Endodermal cell (in vitro differentiated cells): ENCODE data around the gene CSPG5. TPM values are rescaled to one million over a fixed set of nuclear protein-coding genes. Genes with fewer than 3 reads are reported as not detected.

ENCODE experiments used
- DNase-seq: peaks from one replicate; pipeline ENCODE4 v3.0.0-alpha.2; 2017
- H3K27ac ChIP-seq: 2 replicates; pipeline ENCODE4 v1.5.1; 2013; ENCODE audit warnings: mild to moderate bottlenecking, low read depth, low read length, moderate library complexity
- H3K27me3 ChIP-seq: 2 replicates; pipeline ENCODE4 v1.6.1; 2013; ENCODE audit warnings: mild to moderate bottlenecking, low read length, moderate library complexity; ENCODE audit not compliant: insufficient read depth, control insufficient read depth, poor library complexity, severe bottlenecking
- H3K36me3 ChIP-seq: 2 replicates; pipeline ENCODE4 v1.7.0; 2013; ENCODE audit warnings: mild to moderate bottlenecking, low read length, moderate library complexity; ENCODE audit not compliant: control insufficient read depth, insufficient read depth
- H3K4me1 ChIP-seq: one replicate; pipeline ENCODE4 v1.7.0; 2013; ENCODE audit warnings: low read length; ENCODE audit not compliant: control insufficient read depth, insufficient read depth
- H3K4me3 ChIP-seq: 2 replicates; pipeline ENCODE4 v1.5.1; 2013; ENCODE audit warnings: mild to moderate bottlenecking, low read length, moderate library complexity
- H3K9ac ChIP-seq: 2 replicates; pipeline ENCODE4 v1.6.1; 2013; ENCODE audit warnings: mild to moderate bottlenecking, low read length, moderate library complexity; ENCODE audit not compliant: poor library complexity, severe bottlenecking; ENCODE audit errors: extremely low read depth
- H3K9me3 ChIP-seq: 2 replicates; pipeline ENCODE4 v1.6.1; 2013; ENCODE audit warnings: mild to moderate bottlenecking, low read length, moderate library complexity; ENCODE audit not compliant: control insufficient read depth
- H3K27ac Mint-ChIP-seq: 2 replicates; pipeline ENCODE4 v1.8.0; 2020; ENCODE audit warnings: mixed read lengths
- H3K27me3 Mint-ChIP-seq: 2 replicates; pipeline ENCODE4 v1.8.0; 2021; ENCODE audit warnings: mild to moderate bottlenecking, mixed read lengths; ENCODE audit not compliant: insufficient read depth
- H3K36me3 Mint-ChIP-seq: 2 replicates; pipeline ENCODE4 v1.8.0; 2020; ENCODE audit warnings: low read depth, mixed read lengths
- H3K4me1 Mint-ChIP-seq: 2 replicates; pipeline ENCODE4 v1.8.0; 2020; ENCODE audit warnings: mixed read lengths
- H3K4me3 Mint-ChIP-seq: 2 replicates; pipeline ENCODE4 v1.8.0; 2020; ENCODE audit warnings: mild to moderate bottlenecking, moderate library complexity, mixed read lengths
- H3K9me3 Mint-ChIP-seq: 2 replicates; pipeline ENCODE4 v1.8.0; 2020; ENCODE audit warnings: mild to moderate bottlenecking, mixed read lengths
- WGBS, 2 experiments: methylation state at CpG; one replicate each; pipeline versions ENCODE4 v1.1.5 to v1.1.7; 2013; ENCODE audit warnings: missing lambda C conversion rate in 2 of 2, mixed read lengths in 1 of 2; ENCODE audit not compliant: insufficient coverage in 1 of 2, insufficient read length in 1 of 2; 5-methylcytosine and 5-hydroxymethylcytosine counted together
- total RNA-seq, 2 donors: library from RNA; stranded (reverse); fragmentation: NEBNext Ultra II Directional in 1 of 2; extraction: Animal tissue kit (Norgen Biotek cat#: 25700) in 1 of 2; gene quantifications; 2 replicates in 1 of 2; 3 replicates in 1 of 2; pipeline ENCODE4 v1.2.1, GENCODE V29; 2021
- TF ChIP-seq, protein P1 (sequence below): fragments of 200-600 bp; sonication (generic); conservative IDR thresholded peaks from 2 replicates; pipeline ENCODE4 v1.5.0; 2021; ENCODE audit warnings: antibody characterized with exemption, mild to moderate bottlenecking

The CSPG5 gene
- total RNA-seq, 2 donors from 2014 or later, result 0.53 to 0.70 TPM

DNA sequence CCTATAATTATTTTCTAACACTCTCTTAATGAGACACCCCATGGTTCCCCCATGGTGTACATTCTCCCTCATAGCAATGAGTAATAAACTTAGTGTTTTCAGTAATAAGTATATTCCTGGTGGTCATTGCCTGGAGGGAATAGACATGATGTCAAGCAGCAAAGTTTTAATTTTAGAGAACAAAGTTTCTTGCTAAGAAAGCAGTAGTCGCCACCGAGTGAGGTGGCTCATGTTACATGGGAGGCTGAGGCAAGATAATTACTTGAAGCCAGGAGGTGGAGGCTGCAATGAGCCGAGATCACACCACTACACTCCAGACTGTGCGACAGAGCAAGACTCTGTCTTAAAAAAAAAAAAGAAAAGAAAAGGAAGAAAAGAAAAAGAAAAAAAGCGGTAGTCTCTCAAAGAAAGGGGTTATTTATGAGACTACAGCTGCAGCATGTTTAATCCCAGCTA is 62.8 kb downstream of the CSPG5 start:
- Mint-ChIP-seq H3K27me3 (no peaks in the 10 kb centered on the region), H3K9me3 (no peaks in the 10 kb centered on the region), H3K4me1 (peaks cover 7% of the 10 kb centered on the region), H3K27ac (no peak overlapping the region), H3K4me3 (no peak overlapping the region), H3K36me3 (no peaks in the 10 kb centered on the region)
- Histone ChIP-seq H3K4me1 (no peaks in the 10 kb centered on the region), H3K27ac (no peak overlapping the region), H3K36me3 (peaks cover 6% of the 10 kb centered on the region), H3K9ac (no peak overlapping the region), H3K4me3 (no peak overlapping the region), H3K27me3 (no peaks in the 10 kb centered on the region), H3K9me3 (no peaks in the 10 kb centered on the region)
- 77 to 86% methylated on average over 3 to 5 of the region's 5 CpGs for WGBS, 2 experiments
- DNase-seq, result no peak
- TF ChIP-seq, protein P1, sequence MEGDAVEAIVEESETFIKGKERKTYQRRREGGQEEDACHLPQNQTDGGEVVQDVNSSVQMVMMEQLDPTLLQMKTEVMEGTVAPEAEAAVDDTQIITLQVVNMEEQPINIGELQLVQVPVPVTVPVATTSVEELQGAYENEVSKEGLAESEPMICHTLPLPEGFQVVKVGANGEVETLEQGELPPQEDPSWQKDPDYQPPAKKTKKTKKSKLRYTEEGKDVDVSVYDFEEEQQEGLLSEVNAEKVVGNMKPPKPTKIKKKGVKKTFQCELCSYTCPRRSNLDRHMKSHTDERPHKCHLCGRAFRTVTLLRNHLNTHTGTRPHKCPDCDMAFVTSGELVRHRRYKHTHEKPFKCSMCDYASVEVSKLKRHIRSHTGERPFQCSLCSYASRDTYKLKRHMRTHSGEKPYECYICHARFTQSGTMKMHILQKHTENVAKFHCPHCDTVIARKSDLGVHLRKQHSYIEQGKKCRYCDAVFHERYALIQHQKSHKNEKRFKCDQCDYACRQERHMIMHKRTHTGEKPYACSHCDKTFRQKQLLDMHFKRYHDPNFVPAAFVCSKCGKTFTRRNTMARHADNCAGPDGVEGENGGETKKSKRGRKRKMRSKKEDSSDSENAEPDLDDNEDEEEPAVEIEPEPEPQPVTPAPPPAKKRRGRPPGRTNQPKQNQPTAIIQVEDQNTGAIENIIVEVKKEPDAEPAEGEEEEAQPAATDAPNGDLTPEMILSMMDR, result no peak

DNA sequence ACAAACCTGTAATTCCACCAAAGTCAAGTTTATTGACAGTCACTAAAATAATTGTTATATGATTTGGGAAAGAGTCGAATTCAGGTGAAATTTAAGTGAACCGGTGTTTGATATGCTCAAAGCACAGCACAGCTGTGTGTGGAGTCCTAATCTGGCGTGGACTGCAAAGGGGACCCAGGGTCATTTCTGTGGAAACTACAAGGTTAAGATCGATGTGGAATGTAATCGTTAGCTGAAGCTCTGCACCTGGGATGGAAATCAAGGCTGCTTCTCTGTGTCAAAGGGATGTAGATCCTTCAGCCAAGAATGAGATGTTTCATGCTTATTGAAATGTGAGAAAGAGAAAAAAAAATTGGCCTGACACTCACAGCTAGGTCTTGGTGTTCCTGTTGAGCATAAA is 63.6 kb downstream of the CSPG5 start:
- H3K36me3 ChIP-seq, result peaks cover 13% of the 10 kb centered on the region
- H3K4me3 Mint-ChIP-seq, result no peak overlapping the region

DNA sequence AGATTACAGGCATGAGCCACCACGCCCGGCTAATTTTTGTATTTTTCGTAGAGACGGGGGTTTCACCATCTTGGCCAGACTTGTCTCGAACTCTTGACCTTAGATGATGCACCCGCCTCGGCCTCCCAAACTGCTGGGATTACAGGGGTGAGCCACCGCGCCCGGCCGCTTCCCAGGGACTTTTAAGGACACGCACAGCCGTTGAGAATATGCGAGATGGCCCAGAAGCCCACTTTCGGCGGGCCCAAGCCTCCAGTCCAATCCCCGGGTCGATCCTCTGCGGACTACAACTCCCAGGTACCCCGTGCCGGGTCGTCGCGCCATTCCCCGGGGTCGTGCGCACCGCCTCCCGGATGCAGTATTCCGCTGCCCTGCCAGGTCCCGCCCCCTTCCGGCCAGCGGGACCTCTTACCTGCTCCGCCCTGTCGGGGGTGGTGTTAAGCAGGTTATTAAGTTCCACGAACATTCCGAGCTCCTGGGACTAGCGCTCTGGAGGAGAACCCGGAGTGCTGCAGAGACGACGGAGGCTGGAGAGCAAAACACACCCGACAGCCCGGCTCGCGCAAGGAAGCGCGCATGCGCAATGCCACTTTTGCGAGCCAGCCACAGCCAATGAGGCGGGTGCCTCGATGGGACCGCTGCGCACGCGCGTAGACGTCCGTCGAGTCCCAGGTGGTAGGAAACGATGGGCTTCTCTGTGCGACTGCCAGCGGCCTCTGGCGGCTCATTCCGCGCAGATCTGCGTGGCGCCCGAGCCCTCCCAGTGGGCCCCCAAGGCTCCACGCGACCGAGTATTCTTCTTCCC is 65.3 kb downstream of the CSPG5 start, which contains the start of gene ELP6:
Gene ELP6 (minus strand): TSS at position 588 of the 805 bp plus-strand sequence. CDS start 122 bp downstream, at position 466.
- Mint-ChIP-seq H3K4me3 (peak within 1 kb of the TSS; percentile 98), H3K27ac (peak within 1 kb of the TSS; percentile 97), H3K4me1 (peaks cover 4% of the 10 kb centered on the region), H3K9me3 (no peaks in the 10 kb centered on the region), H3K27me3 (no peaks in the 10 kb centered on the region), H3K36me3 (peaks cover 17% of the 10 kb centered on the region)
- Histone ChIP-seq H3K36me3 (peaks cover 25% of the 10 kb centered on the region), H3K4me1 (no peaks in the 10 kb centered on the region), H3K9ac (peak within 1 kb of the TSS; percentile 73), H3K27me3 (no peaks in the 10 kb centered on the region), H3K9me3 (no peaks in the 10 kb centered on the region), H3K4me3 (peak within 1 kb of the TSS; percentile 96), H3K27ac (peak within 1 kb of the TSS; percentile 67)
- WGBS, 2 experiments, result 0 to 1% methylated on average over 53 to 71 of the region's 71 CpGs
- TF ChIP-seq, protein P1, result peak; percentile 75
- DNase-seq, result peak; percentile 99

More for the DNA sequence above, 63.6 kb downstream of the CSPG5 start:
- Histone ChIP-seq H3K27me3 (no peaks in the 10 kb centered on the region), H3K9ac (no peak overlapping the region), H3K27ac (no peak overlapping the region), H3K4me3 (no peak overlapping the region), H3K4me1 (no peaks in the 10 kb centered on the region), H3K9me3 (no peaks in the 10 kb centered on the region)
- WGBS, 2 experiments, result 92 to 96% methylated on average over 5 of the region's 5 CpGs
- DNase-seq, result no peak
- TF ChIP-seq, protein P1, result no peak
- Mint-ChIP-seq H3K27ac (no peak overlapping the region), H3K4me1 (peaks cover 4% of the 10 kb centered on the region), H3K36me3 (peaks cover 5% of the 10 kb centered on the region), H3K9me3 (no peaks in the 10 kb centered on the region), H3K27me3 (no peaks in the 10 kb centered on the region)
